SK-N-SH (cell line): Measurements from ENCODE around the gene SEMA4D. TPM values are rescaled to one million over a fixed set of nuclear protein-coding genes. Genes with fewer than 3 reads are reported as not detected.

Experiments used
- CTCF ChIA-PET: fragments of 300-600, 350-600 bp; formaldehyde crosslinking; extraction: SDS; loops from one replicate; lab custom pipeline; 2021; lab: Yijun Ruan, JAX
- POLR2A ChIA-PET: fragments of 350-600 bp; sonication (Branson Sonifier 250); formaldehyde crosslinking; extraction: SDS; loops from one replicate; lab custom pipeline; 2020; ENCODE audit warnings: antibody characterized with exemption, inconsistent platforms; lab: Yijun Ruan, JAX
- DNase-seq: peaks from one replicate; pipeline ENCODE4 v3.0.0; 2012
- H2AFZ ChIP-seq: fragments of 200-600 bp; sonication (generic); 2 replicates; pipeline ENCODE4 v1.8.1; 2016; ENCODE audit warnings: antibody characterized with exemption, mild to moderate bottlenecking, low read depth
- H3F3A ChIP-seq: fragments of 200-600 bp; sonication (generic); replicated peaks from 2 replicates; pipeline ENCODE3; 2016; ENCODE audit warnings: antibody characterized with exemption, mild to moderate bottlenecking; ENCODE audit not compliant: insufficient read depth
- H3K27ac ChIP-seq, 2 experiments: fragments of 200-500 bp in 1 of 2; fragments of 200-600 bp in 1 of 2; sonication (Bioruptor generic) in 1 of 2; sonication (generic), shearing (Covaris generic) in 1 of 2; 2 replicates each; pipeline versions ENCODE4 v1.5.1 to v1.6.1; 2014 to 2016; ENCODE audit warnings: low read depth in 2 of 2, inconsistent platforms in 1 of 2, low read length in 1 of 2, mild to moderate bottlenecking in 1 of 2, mixed read lengths in 1 of 2
- H3K27me3 ChIP-seq: fragments of 200-600 bp; sonication (generic), shearing (Covaris generic); 2 replicates; pipeline ENCODE4 v1.6.1; 2016; ENCODE audit warnings: mixed run types; ENCODE audit not compliant: insufficient read depth
- H3K36me3 ChIP-seq, 2 experiments: fragments of 200-500 bp in 1 of 2; fragments of 200-600 bp in 1 of 2; sonication (Bioruptor generic) in 1 of 2; sonication (generic) in 1 of 2; replicated peaks in 1 of 2; 2 replicates each; pipeline versions ENCODE3 to v1.5.1; 2014 to 2016; ENCODE audit warnings: low read length in 1 of 2, mild to moderate bottlenecking in 1 of 2; ENCODE audit not compliant: insufficient read depth in 2 of 2, control insufficient read depth in 1 of 2
- H3K4me1 ChIP-seq, 2 experiments: fragments of 200-500 bp in 1 of 2; fragments of 200-600 bp in 1 of 2; sonication (Bioruptor generic) in 1 of 2; sonication (generic), shearing (Covaris generic) in 1 of 2; 2 replicates each; pipeline versions ENCODE4 v1.5.1 to v1.6.1; 2014 to 2016; ENCODE audit warnings: low read depth in 1 of 2, low read length in 1 of 2, mixed run types in 1 of 2; ENCODE audit not compliant: insufficient read depth in 2 of 2, control insufficient read depth in 1 of 2
- H3K4me2 ChIP-seq: fragments of 200-600 bp; sonication (generic), shearing (Covaris generic); 2 replicates; pipeline ENCODE4 v1.6.1; 2017; ENCODE audit warnings: mixed run types
- H3K4me3 ChIP-seq, 2 experiments: fragments of 200-500 bp in 1 of 2; fragments of 200-600 bp in 1 of 2; sonication (Bioruptor generic) in 1 of 2; sonication (generic), shearing (Covaris generic) in 1 of 2; 2 replicates each; pipeline versions ENCODE4 v1.5.1 to v1.8.1; 2014 to 2016; ENCODE audit warnings: low read depth in 2 of 2, inconsistent platforms in 1 of 2, low read length in 1 of 2, mild to moderate bottlenecking in 1 of 2, mixed read lengths in 1 of 2, moderate library complexity in 1 of 2
- H3K79me2 ChIP-seq: fragments of 200-600 bp; sonication (generic); 2 replicates; pipeline ENCODE4 v1.8.1; 2017; ENCODE audit warnings: mild to moderate bottlenecking; ENCODE audit not compliant: insufficient read depth
- H3K9ac ChIP-seq: fragments of 200-600 bp; sonication (generic); 2 replicates; pipeline ENCODE4 v1.6.1; 2017; ENCODE audit warnings: mixed run types
- H3K9me2 ChIP-seq: fragments of 200-600 bp; sonication (generic); 2 replicates; pipeline ENCODE4 v1.6.1; 2017; ENCODE audit warnings: mixed run types
- H3K9me3 ChIP-seq: fragments of 200-600 bp; sonication (generic); 2 replicates; pipeline ENCODE4 v1.6.1; 2017; ENCODE audit warnings: mixed run types, mild to moderate bottlenecking, moderate library complexity
- H4K20me1 ChIP-seq: fragments of 200-600 bp; sonication (generic); 2 replicates; pipeline ENCODE4 v1.6.1; 2017; ENCODE audit warnings: mild to moderate bottlenecking, mixed run types; ENCODE audit not compliant: insufficient read depth
- FOXM1 ChIP-seq: IDR thresholded peaks from 2 replicates; pipeline ENCODE4 v1.4.0; 2012; ENCODE audit warnings: low read depth, mild to moderate bottlenecking
- GATA2 ChIP-seq: sonication (generic); formaldehyde crosslinking; IDR thresholded peaks from 2 replicates; pipeline ENCODE4 v1.5.0; 2020; ENCODE audit warnings: mild to moderate bottlenecking, missing genetic modification reagents
- JUND ChIP-seq: IDR thresholded peaks from 2 replicates; pipeline ENCODE4 v1.4.0; 2012
- USF1 ChIP-seq: IDR thresholded peaks from 2 replicates; pipeline ENCODE4 v1.4.0; 2012; ENCODE audit warnings: low read depth, borderline replicate concordance
- USF2 ChIP-seq: fragments of 150-350 bp; IDR thresholded peaks from 2 replicates; pipeline ENCODE4 v1.6.1; 2017; ENCODE audit warnings: antibody characterized with exemption, low read length, low read depth, borderline replicate concordance
- YY1 ChIP-seq: IDR thresholded peaks from 2 replicates; pipeline ENCODE4 v1.4.0; 2012; ENCODE audit warnings: low read depth, mild to moderate bottlenecking
- WGBS: methylation state at CpG from one replicate; pipeline ENCODE4 v1.1.6; 2017; ENCODE audit warnings: low lambda C conversion rate; 5-methylcytosine and 5-hydroxymethylcytosine counted together
- polyA plus RNA-seq, 3 experiments: library from polyadenylated mRNA; depleted of rRNA; stranded (reverse); fragments of >200 nt; gene quantifications; 2 replicates each; pipeline ENCODE4 v1.2.3, GENCODE V29; 2012
- TF ChIP-seq, protein P1 (sequence below): fragments of 200-600 bp; sonication (generic); IDR thresholded peaks from 2 replicates; pipeline ENCODE4 v1.6.1; 2017; ENCODE audit warnings: antibody characterized with exemption, mild to moderate bottlenecking, moderate library complexity
- TF ChIP-seq, protein P2 (sequence below): IDR thresholded peaks from 2 replicates; pipeline ENCODE4 v1.6.1; 2012; ENCODE audit warnings: mild to moderate bottlenecking, low read depth, low read length, moderate library complexity

SEMA4D gene
- polyA plus RNA-seq, 1 of the 3 experiments (the other 2 are of a cell fraction): 4.8 TPM

GRCh38 chr9:89502671-89503070, 4.8 kb upstream of the SEMA4D start:
- H3K79me2 ChIP-seq: no peaks in the 10 kb centered on the region
- no peak overlapping the region for H2AFZ ChIP-seq
- POLR2A ChIA-PET: no interaction called here
- WGBS: 41% methylated on average over 5 of the region's 5 CpGs
- no peaks in the 10 kb centered on the region for H3F3A ChIP-seq
- no peaks in the 10 kb centered on the region for H4K20me1 ChIP-seq
- H3K9ac ChIP-seq: no peak overlapping the region
- H3K9me3 ChIP-seq: no peaks in the 10 kb centered on the region
- DNase-seq: no peak
- H3K4me1 ChIP-seq: peaks cover 0 to 26% of the 10 kb centered on the region in 2 experiments; a peak in 1 of 4 replicates
- H3K27me3 ChIP-seq: no peaks in the 10 kb centered on the region; the same call in 1 of the 2 replicates
- H3K36me3 ChIP-seq: no peaks in the 10 kb centered on the region
- TF ChIP-seq, protein P1, sequence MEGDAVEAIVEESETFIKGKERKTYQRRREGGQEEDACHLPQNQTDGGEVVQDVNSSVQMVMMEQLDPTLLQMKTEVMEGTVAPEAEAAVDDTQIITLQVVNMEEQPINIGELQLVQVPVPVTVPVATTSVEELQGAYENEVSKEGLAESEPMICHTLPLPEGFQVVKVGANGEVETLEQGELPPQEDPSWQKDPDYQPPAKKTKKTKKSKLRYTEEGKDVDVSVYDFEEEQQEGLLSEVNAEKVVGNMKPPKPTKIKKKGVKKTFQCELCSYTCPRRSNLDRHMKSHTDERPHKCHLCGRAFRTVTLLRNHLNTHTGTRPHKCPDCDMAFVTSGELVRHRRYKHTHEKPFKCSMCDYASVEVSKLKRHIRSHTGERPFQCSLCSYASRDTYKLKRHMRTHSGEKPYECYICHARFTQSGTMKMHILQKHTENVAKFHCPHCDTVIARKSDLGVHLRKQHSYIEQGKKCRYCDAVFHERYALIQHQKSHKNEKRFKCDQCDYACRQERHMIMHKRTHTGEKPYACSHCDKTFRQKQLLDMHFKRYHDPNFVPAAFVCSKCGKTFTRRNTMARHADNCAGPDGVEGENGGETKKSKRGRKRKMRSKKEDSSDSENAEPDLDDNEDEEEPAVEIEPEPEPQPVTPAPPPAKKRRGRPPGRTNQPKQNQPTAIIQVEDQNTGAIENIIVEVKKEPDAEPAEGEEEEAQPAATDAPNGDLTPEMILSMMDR: no peak
- no peak for TF ChIP-seq FOXM1
- TF ChIP-seq, protein P2, sequence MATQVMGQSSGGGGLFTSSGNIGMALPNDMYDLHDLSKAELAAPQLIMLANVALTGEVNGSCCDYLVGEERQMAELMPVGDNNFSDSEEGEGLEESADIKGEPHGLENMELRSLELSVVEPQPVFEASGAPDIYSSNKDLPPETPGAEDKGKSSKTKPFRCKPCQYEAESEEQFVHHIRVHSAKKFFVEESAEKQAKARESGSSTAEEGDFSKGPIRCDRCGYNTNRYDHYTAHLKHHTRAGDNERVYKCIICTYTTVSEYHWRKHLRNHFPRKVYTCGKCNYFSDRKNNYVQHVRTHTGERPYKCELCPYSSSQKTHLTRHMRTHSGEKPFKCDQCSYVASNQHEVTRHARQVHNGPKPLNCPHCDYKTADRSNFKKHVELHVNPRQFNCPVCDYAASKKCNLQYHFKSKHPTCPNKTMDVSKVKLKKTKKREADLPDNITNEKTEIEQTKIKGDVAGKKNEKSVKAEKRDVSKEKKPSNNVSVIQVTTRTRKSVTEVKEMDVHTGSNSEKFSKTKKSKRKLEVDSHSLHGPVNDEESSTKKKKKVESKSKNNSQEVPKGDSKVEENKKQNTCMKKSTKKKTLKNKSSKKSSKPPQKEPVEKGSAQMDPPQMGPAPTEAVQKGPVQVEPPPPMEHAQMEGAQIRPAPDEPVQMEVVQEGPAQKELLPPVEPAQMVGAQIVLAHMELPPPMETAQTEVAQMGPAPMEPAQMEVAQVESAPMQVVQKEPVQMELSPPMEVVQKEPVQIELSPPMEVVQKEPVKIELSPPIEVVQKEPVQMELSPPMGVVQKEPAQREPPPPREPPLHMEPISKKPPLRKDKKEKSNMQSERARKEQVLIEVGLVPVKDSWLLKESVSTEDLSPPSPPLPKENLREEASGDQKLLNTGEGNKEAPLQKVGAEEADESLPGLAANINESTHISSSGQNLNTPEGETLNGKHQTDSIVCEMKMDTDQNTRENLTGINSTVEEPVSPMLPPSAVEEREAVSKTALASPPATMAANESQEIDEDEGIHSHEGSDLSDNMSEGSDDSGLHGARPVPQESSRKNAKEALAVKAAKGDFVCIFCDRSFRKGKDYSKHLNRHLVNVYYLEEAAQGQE: no peak
- no peak for TF ChIP-seq JUND
- TF ChIP-seq USF2: no peak
- no peak for TF ChIP-seq YY1
- no peak overlapping the region; a peak in 1 of 4 replicates for H3K27ac ChIP-seq
- no peak overlapping the region for H3K4me2 ChIP-seq
- H3K9me2 ChIP-seq: no peaks in the 10 kb centered on the region
- CTCF ChIA-PET: interaction anchor here (0.9 to 2.1 kb wide), 2 partner anchors 26 to 46 kb away, joined by 3 to 8 read pairs; no protein-coding TSS in a partner anchor
- no peak overlapping the region for H3K4me3 ChIP-seq

DNA sequence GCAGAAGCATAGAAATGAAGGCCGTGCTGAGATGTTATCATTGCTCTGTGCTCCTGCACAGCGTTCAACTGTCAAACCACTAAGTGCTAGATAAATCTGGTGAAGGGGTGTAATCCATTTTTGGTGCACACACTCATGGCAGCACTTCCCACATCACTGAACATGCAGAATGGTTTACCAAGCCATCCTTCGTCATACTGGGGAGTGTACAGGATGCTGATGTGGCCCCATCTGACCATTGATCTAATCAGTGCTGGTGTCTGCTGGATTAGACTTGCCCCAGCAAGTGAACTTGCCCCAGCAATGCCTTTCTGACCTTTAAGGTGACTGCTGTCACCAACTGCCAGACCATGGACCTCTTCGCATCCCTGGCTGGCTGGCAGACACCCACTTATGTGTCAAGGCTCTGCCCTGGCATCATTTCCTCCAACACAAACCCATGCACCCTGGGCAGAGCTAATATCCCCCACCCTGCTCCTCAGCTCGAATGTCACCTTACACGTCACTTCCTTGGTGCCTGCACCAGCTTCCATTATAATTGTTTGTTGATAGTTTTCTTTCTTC, 4.2 kb upstream of the SEMA4D start:
- no peaks in the 10 kb centered on the region for H4K20me1 ChIP-seq
- ChIA-PET POLR2A (no interaction called here), CTCF (interaction anchor here (2.1 kb wide), 1 partner anchor 47 kb away, joined by 8 read pairs; no protein-coding TSS in a partner anchor)
- H3K36me3 ChIP-seq: no peaks in the 10 kb centered on the region
- 55% methylated on average over 4 of the region's 6 CpGs for WGBS
- H2AFZ ChIP-seq: no peak overlapping the region
- TF ChIP-seq USF1 (no peak), GATA2 (CRISPR knock-in tag) (peak; percentile 79)
- no peaks in the 10 kb centered on the region for H3K9me2 ChIP-seq
- H3K4me3 ChIP-seq: no peak overlapping the region
- H3K4me2 ChIP-seq: no peak overlapping the region
- H3K4me1 ChIP-seq: peaks cover 0 to 26% of the 10 kb centered on the region in 2 experiments; a peak in 1 of 4 replicates
- no peaks in the 10 kb centered on the region; the same call in 1 of the 2 replicates for H3K27me3 ChIP-seq
- DNase-seq: no peak
- no peaks in the 10 kb centered on the region for H3K9me3 ChIP-seq
- peak overlapping the region in 1 of 2 experiments; percentile 34; a peak in 1 of 4 replicates for H3K27ac ChIP-seq
- no peaks in the 10 kb centered on the region for H3F3A ChIP-seq
- H3K79me2 ChIP-seq: no peaks in the 10 kb centered on the region
- H3K9ac ChIP-seq: no peak overlapping the region
